IMR-90 (cell line): ENCODE measurements around the gene ADGRA1. TPM values are rescaled to one million over a fixed set of nuclear protein-coding genes. Genes with fewer than 3 reads are reported as not detected.

Experiments used
- ATAC-seq: fragments of 200-7000 bp; cut with Tn5 transposase; 2 replicates; pipeline ENCODE4 v1.9.1; 2020; ENCODE audit warnings: low read depth, mild to moderate bottlenecking, moderate library complexity
- BruUV-seq: library from RNA; stranded (reverse); fragments of 400-500 nt; replicated peaks from 2 replicates; lab custom pipeline; 2021; lab: Mats Ljungman, UMichigan
- CTCF ChIA-PET: fragments of 300-600 bp; formaldehyde crosslinking; extraction: SDS; loops from one replicate; lab custom pipeline; 2021; ENCODE audit warnings: antibody characterized with exemption; lab: Yijun Ruan, JAX
- POLR2A ChIA-PET: fragments of 300-600 bp; sonication (Branson Sonifier 250); formaldehyde crosslinking; loops from one replicate; lab custom pipeline; 2022; ENCODE audit warnings: antibody characterized with exemption; ENCODE audit not compliant: unreplicated experiment; lab: Charles Lee
- DNase-seq: peaks from one replicate; pipeline ENCODE4 v3.0.0; 2013
- H2AFZ ChIP-seq: replicated peaks from 2 replicates; pipeline ENCODE3; 2013; ENCODE audit warnings: low read length, mild to moderate bottlenecking; ENCODE audit not compliant: poor library complexity
- H2AK5ac ChIP-seq: 2 replicates; pipeline ENCODE4 v1.6.1; 2013; ENCODE audit warnings: low read depth, low read length, inconsistent platforms
- H2AK9ac ChIP-seq: replicated peaks from 2 replicates; pipeline ENCODE3; 2013; ENCODE audit warnings: mild to moderate bottlenecking, low read depth, low read length, moderate library complexity; ENCODE audit not compliant: poor library complexity
- H2BK120ac ChIP-seq: 2 replicates; pipeline ENCODE4 v1.6.1; 2013; ENCODE audit warnings: low read depth, low read length, inconsistent platforms
- H2BK15ac ChIP-seq: 3 replicates; pipeline ENCODE4 v1.6.1; 2013; ENCODE audit warnings: low read depth, low read length, inconsistent platforms
- H2BK20ac ChIP-seq: 2 replicates; pipeline ENCODE4 v1.6.1; 2013; ENCODE audit warnings: low read depth, mild to moderate bottlenecking, inconsistent platforms, low read length, moderate library complexity
- H2BK5ac ChIP-seq: 2 replicates; pipeline ENCODE4 v1.6.1; 2013; ENCODE audit warnings: mild to moderate bottlenecking, low read depth, low read length, inconsistent platforms; ENCODE audit not compliant: poor library complexity, severe bottlenecking
- H3K14ac ChIP-seq: replicated peaks from 2 replicates; pipeline ENCODE4 v1.6.1; 2013; ENCODE audit warnings: low read depth, low read length, inconsistent platforms
- H3K18ac ChIP-seq: 2 replicates; pipeline ENCODE4 v1.6.1; 2013; ENCODE audit warnings: low read depth, low read length, control low read depth
- H3K23ac ChIP-seq: 2 replicates; pipeline ENCODE4 v1.6.1; 2013; ENCODE audit warnings: low read depth, low read length, inconsistent platforms
- H3K27ac ChIP-seq: 2 replicates; pipeline ENCODE4 v1.5.1; 2013; ENCODE audit warnings: mild to moderate bottlenecking, control low read depth, low read length; ENCODE audit not compliant: insufficient read depth
- H3K27me3 ChIP-seq: 2 replicates; pipeline ENCODE4 v1.6.1; 2013; ENCODE audit warnings: low read length; ENCODE audit not compliant: control insufficient read depth, insufficient read depth
- H3K36me3 ChIP-seq: 2 replicates; pipeline ENCODE4 v1.6.1; 2013; ENCODE audit warnings: low read length, mixed read lengths; ENCODE audit not compliant: control insufficient read depth, insufficient read depth
- H3K4ac ChIP-seq: 2 replicates; pipeline ENCODE4 v1.6.1; 2013; ENCODE audit warnings: low read depth, low read length, inconsistent platforms
- H3K4me1 ChIP-seq: 2 replicates; pipeline ENCODE4 v1.6.1; 2013; ENCODE audit warnings: low read length, mixed read lengths; ENCODE audit not compliant: control insufficient read depth, insufficient read depth
- H3K4me2 ChIP-seq: 2 replicates; pipeline ENCODE4 v1.6.1; 2013; ENCODE audit warnings: low read depth, mild to moderate bottlenecking, control low read depth, low read length, moderate library complexity
- H3K4me3 ChIP-seq: 2 replicates; pipeline ENCODE4 v1.5.1; 2013; ENCODE audit warnings: low read depth, mild to moderate bottlenecking, control low read depth, low read length, moderate library complexity; ENCODE audit not compliant: insufficient read depth
- H3K56ac ChIP-seq: 2 replicates; pipeline ENCODE4 v1.6.1; 2013; ENCODE audit warnings: low read length, inconsistent platforms; ENCODE audit not compliant: insufficient read depth; ENCODE audit errors: extremely low read depth
- H3K79me1 ChIP-seq, 2 experiments: 2 replicates each; pipeline ENCODE4 v1.6.1; 2013; ENCODE audit warnings: low read length in 2 of 2, inconsistent platforms in 1 of 2, low read depth in 1 of 2
- H3K9ac ChIP-seq: 2 replicates; pipeline ENCODE4 v1.6.1; 2013; ENCODE audit warnings: low read depth, low read length, control low read depth
- H3K9me1 ChIP-seq: 2 replicates; pipeline ENCODE4 v1.6.1; 2013; ENCODE audit warnings: low read length, inconsistent platforms; ENCODE audit not compliant: insufficient read depth
- H3K9me3 ChIP-seq: 2 replicates; pipeline ENCODE4 v1.6.1; 2013; ENCODE audit warnings: low read length; ENCODE audit not compliant: control insufficient read depth, insufficient read depth
- H4K20me1 ChIP-seq: 2 replicates; pipeline ENCODE4 v1.6.1; 2013; ENCODE audit warnings: low read length, inconsistent platforms; ENCODE audit not compliant: insufficient read depth
- H4K5ac ChIP-seq: 2 replicates; pipeline ENCODE4 v1.6.1; 2013; ENCODE audit warnings: mild to moderate bottlenecking, low read depth, low read length, control low read depth
- H4K8ac ChIP-seq, 2 experiments: 2 replicates each; pipeline ENCODE4 v1.6.1; 2013; ENCODE audit warnings: low read depth in 2 of 2, low read length in 2 of 2, control low read depth in 1 of 2, inconsistent platforms in 1 of 2
- H4K91ac ChIP-seq: 2 replicates; pipeline ENCODE4 v1.6.1; 2013; ENCODE audit warnings: low read depth, low read length, inconsistent platforms; ENCODE audit not compliant: insufficient read depth
- BHLHE40 ChIP-seq: fragments of 150-350 bp; IDR thresholded peaks from 2 replicates; pipeline ENCODE4 v1.6.1; 2016; ENCODE audit warnings: mild to moderate bottlenecking, low read depth, low read length
- CEBPB ChIP-seq: IDR thresholded peaks from 2 replicates; pipeline ENCODE4 v1.6.1; 2012; ENCODE audit warnings: low read depth, low read length, improper control_type of control experiment
- CHD1 ChIP-seq: IDR thresholded peaks from 2 replicates; pipeline ENCODE4 v1.6.1; 2012; ENCODE audit warnings: low read depth, low read length, improper control_type of control experiment
- CTCF ChIP-seq: conservative IDR thresholded peaks from 2 replicates; pipeline ENCODE4 v1.5.1; 2012; ENCODE audit warnings: mild to moderate bottlenecking, low read depth, low read length, improper control_type of control experiment
- ELK1 ChIP-seq: fragments of 150-350 bp; IDR thresholded peaks from 2 replicates; pipeline ENCODE4 v1.6.1; 2016; ENCODE audit warnings: low read depth, mild to moderate bottlenecking, low read length, moderate library complexity, borderline replicate concordance
- FOS ChIP-seq: fragments of 150-350 bp; IDR thresholded peaks from 2 replicates; pipeline ENCODE4 v1.6.1; 2016; ENCODE audit warnings: low read depth, low read length
- MAFK ChIP-seq: IDR thresholded peaks from 2 replicates; pipeline ENCODE4 v1.6.1; 2012; ENCODE audit warnings: low read depth, low read length, improper control_type of control experiment
- MAZ ChIP-seq: IDR thresholded peaks from 2 replicates; pipeline ENCODE4 v1.6.1; 2012; ENCODE audit warnings: low read depth, mild to moderate bottlenecking, low read length, improper control_type of control experiment, moderate library complexity, borderline replicate concordance
- MXI1 ChIP-seq: IDR thresholded peaks from 2 replicates; pipeline ENCODE4 v1.6.1; 2012; ENCODE audit warnings: low read depth, mild to moderate bottlenecking, low read length, moderate library complexity, borderline replicate concordance
- NFE2L2 ChIP-seq: fragments of 150-350 bp; IDR thresholded peaks from 2 replicates; pipeline ENCODE4 v1.6.1; 2016; ENCODE audit warnings: low read depth, mild to moderate bottlenecking, low read length
- POLR2A ChIP-seq: IDR thresholded peaks from 2 replicates; pipeline ENCODE4 v1.6.1; 2012; ENCODE audit warnings: mild to moderate bottlenecking, low read depth, low read length
- RAD21 ChIP-seq: IDR thresholded peaks from 2 replicates; pipeline ENCODE4 v1.6.1; 2012; ENCODE audit warnings: low read length, improper control_type of control experiment
- RCOR1 ChIP-seq: IDR thresholded peaks from 2 replicates; pipeline ENCODE4 v1.6.1; 2012; ENCODE audit warnings: mild to moderate bottlenecking, low read length, improper control_type of control experiment; ENCODE audit not compliant: insufficient replicate concordance
- RFX5 ChIP-seq: IDR thresholded peaks from 2 replicates; pipeline ENCODE4 v1.8.0; 2012; ENCODE audit warnings: low read depth, mild to moderate bottlenecking, low read length, moderate library complexity
- USF2 ChIP-seq: fragments of 150-350 bp; IDR thresholded peaks from 2 replicates; pipeline ENCODE4 v1.6.1; 2017; ENCODE audit warnings: mild to moderate bottlenecking, antibody characterized with exemption, low read length, low read depth
- WGBS, 2 experiments: methylation state at CpG; one replicate each; pipeline versions ENCODE4 v1.1.5 to v1.1.7; 2013; ENCODE audit warnings: missing lambda C conversion rate in 2 of 2; ENCODE audit not compliant: insufficient read length in 1 of 2; ENCODE audit errors: extremely low coverage in 2 of 2; 5-methylcytosine and 5-hydroxymethylcytosine counted together
- dilution Hi-C: fragments of 300-500 bp; cut with HindIII; formaldehyde crosslinking; loops from one replicate; pipeline ENCODE4 v1.14.3; 2018; ENCODE audit warnings: low sequenced_read_pairs; ENCODE audit not compliant: unreplicated experiment
- in situ Hi-C: fragments of 300-500 bp; cut with MboI; formaldehyde crosslinking; loops from 3 replicates; pipeline ENCODE4 v1.14.3; 2019; ENCODE audit warnings: low sequenced_read_pairs, inconsistent platforms, mixed read lengths
- intact Hi-C: fragments of 100-400 bp; cut with micrococcal nuclease; formaldehyde crosslinking; loops from 2 replicates; pipeline ENCODE4 v1.10.0; 2022
- polyA plus RNA-seq, 3 experiments: library from polyadenylated mRNA; depleted of rRNA; stranded (reverse); fragments of >200 nt; gene quantifications; 2 replicates each; pipeline ENCODE4 v1.2.3, GENCODE V29; 2012; ENCODE audit warnings: low replicate concordance in 1 of 3
- total RNA-seq: library from RNA; depleted of rRNA; stranded (reverse); fragments of >200 nt; gene quantifications from 2 replicates; pipeline ENCODE4 v1.2.3, GENCODE V29; 2012

The ADGRA1 gene
- total and polyA plus RNA-seq, 2 of the 4 experiments (the other 2 are of a cell fraction) = not detected

DNA sequence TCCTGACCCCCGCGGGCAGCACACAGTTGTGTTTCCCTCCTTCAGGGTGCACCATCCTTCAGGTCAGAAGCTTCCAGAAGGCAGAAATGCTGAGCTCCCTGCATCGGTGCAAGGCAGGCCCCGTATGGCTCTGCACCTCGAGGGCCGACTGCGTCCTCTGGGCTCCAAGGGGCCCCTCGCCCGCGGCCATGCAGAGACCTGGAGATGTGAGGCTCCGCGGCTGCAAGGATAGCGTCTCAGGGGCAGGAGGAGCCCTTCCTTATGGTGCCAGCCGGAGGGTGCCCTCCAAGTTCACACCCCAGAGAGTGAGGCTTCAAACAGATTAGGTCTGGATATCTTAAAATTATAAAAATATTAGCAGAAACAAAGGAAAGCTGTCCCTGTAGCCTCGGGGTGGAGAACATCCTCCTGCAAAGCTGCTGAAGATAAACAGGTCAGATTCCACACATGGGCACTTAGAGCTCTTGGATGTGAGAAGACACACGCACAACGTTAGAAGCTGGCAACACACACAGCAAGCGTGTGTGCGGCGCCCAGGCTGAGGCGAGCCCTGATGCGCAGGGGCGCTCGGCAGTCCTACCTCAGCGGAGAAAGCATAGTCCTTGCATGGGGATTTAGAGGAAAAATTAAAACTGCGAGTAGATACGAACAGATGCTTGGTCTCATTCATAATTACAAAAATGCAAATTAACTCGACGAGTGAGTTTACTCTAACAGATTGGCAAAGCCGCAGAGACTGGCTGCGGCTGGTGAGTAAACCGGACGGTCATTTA lies 92.7 kb downstream of the ADGRA1 start:
- H3K9ac ChIP-seq = no peak overlapping the region
- H2AK5ac ChIP-seq = no peak overlapping the region
- H3K23ac ChIP-seq = no peak overlapping the region
- H3K4ac ChIP-seq = no peak overlapping the region
- no peak overlapping the region for H2AK9ac ChIP-seq
- dilution Hi-C loops (no loop called here), intact Hi-C loops (no loop called here), in situ Hi-C loops (no loop called here)
- no peak overlapping the region for H4K91ac ChIP-seq
- DNase-seq (no peak), ATAC-seq (no peak)
- H4K8ac ChIP-seq = no peak overlapping the region
- H3K4me1 ChIP-seq = no peaks in the 10 kb centered on the region
- H3K27ac ChIP-seq = no peak overlapping the region
- peaks cover 2% of the 10 kb centered on the region for H3K36me3 ChIP-seq
- no peaks in the 10 kb centered on the region for H3K79me1 ChIP-seq
- H3K27me3 ChIP-seq = no peaks in the 10 kb centered on the region
- H2AFZ ChIP-seq = no peak overlapping the region
- no peak overlapping the region for H2BK20ac ChIP-seq
- no peaks in the 10 kb centered on the region for H3K9me3 ChIP-seq
- WGBS, 2 experiments = 84% methylated on average over 17 of the region's 33 CpGs; no CpG with 5 or more reads in 1 of the 2 experiments
- H3K4me3 ChIP-seq = no peak overlapping the region
- H2BK120ac ChIP-seq = no peak overlapping the region
- H3K14ac ChIP-seq = no peak overlapping the region
- no peaks in the 10 kb centered on the region for H3K9me1 ChIP-seq
- H4K20me1 ChIP-seq = no peaks in the 10 kb centered on the region
- H3K4me2 ChIP-seq = no peak overlapping the region
- CTCF ChIA-PET = interaction anchor here (0.6 kb wide), 1 partner anchor 166 kb away, joined by 3 read pairs; the partner anchor contains the start of gene PRAP1
- H3K18ac ChIP-seq = no peak overlapping the region
- no peak overlapping the region for H4K5ac ChIP-seq
- H2BK15ac ChIP-seq = no peak overlapping the region
- H3K56ac ChIP-seq = no peak overlapping the region
- H2BK5ac ChIP-seq = no peak overlapping the region
- POLR2A ChIA-PET = no interaction called here
- no TSS peak for BruUV-seq
- no peak for TF ChIP-seq RCOR1
- TF ChIP-seq MXI1 = no peak
- no peak for TF ChIP-seq NFE2L2
- no peak for TF ChIP-seq MAZ
- no peak for TF ChIP-seq FOS
- TF ChIP-seq RAD21 = no peak
- TF ChIP-seq CTCF = no peak
- no peak for TF ChIP-seq CEBPB
- TF ChIP-seq MAFK = no peak
- no peak for TF ChIP-seq POLR2A
- TF ChIP-seq ELK1 = no peak
- no peak for TF ChIP-seq USF2
- no peak for TF ChIP-seq BHLHE40
- no peak for TF ChIP-seq RFX5
- no peak for TF ChIP-seq CHD1
